HG03097 (cell line): ENCODE results near the gene CCNL2.

Experiments
- ATAC-seq: cut with Tn5 transposase; IDR thresholded peaks from one replicate; pipeline ENCODE4 v1.9.1; 2021; ENCODE audit not compliant: unreplicated experiment, low FRiP score

Gene CCNL2

DNA sequence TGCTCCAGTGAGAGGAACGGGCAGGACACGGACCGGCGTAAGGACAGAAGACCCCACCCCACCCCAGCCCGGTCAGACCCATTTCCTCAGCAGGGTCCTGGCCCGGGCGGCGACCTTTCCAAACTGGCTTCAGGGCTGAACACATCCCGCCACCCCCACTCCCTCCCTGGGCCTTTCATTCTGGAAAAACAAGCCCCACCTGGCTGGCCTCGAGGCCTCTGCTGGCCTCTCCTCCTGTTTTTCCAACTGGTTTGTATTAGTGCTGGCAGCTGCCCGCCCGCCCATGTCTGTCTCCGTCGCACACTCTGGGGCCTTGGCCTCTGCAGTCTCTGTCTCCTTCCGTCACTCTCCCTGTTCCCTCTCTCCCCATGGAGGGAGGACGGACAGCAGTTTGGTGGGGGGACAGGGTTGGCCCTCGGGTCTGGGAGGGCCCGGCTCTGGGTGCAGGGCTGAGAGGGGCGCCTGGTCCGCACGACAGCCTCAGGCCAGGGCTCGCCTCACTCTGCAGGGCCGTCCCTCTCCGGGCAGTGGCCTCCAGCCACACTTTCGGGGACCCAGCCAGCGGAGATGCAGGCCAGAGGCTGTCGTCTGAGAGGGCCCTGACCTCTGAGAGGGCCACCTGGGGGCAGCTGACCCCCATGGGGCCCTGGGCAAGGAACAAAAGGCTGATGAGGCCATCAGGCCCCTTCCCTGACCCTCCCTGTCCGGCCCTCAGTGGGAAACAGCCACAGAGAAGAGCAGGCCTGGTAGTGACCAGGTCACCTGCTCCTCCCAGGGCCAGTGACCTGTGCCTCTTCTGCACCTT lies 39.3 kb downstream of the CCNL2 start:
- no peak for ATAC-seq

GRCh38 chr1:1359308-1359663 lies 39.8 kb downstream of the CCNL2 start:
- no peak for ATAC-seq

- ATAC-seq: no peak
These were observed 40.5 kb downstream of the CCNL2 start, which contains the start of gene MXRA8 for GRCh38 chr1:1358433-1359271. Gene MXRA8, minus strand, starts transcription at chr1:1358555. Its CDS starts 51 bp downstream, at chr1:1358504.

DNA sequence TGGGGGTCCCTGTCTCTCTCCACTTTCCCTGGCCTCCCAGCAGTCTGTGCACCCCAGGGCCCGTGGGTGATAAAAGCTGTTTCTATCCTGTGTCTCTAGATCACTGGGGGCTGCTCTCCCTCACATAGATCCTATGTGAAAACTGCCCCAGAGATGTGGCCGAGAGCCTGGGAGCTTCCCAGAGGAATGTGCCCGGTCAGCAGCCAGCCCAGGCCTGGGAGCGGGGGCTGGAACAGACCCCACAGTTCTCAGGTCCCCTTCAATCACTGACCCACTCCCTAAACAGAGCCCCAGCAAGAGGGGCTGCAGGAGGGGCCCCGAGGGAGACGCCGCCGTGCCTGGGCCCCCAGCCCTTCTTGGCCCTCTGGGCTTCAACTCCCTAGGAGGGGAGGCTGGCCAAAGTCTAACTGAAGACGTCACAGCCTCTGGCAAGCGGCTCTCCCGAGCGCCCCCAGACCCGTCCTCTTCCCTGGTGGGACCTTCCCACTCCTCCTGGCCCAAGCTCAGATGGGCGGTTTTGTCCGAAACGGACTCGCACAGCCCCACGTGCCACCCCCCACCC lies 41.2 kb downstream of the CCNL2 start:
- no peak for ATAC-seq

GRCh38 chr1:1356796-1357401 lies 42.2 kb downstream of the CCNL2 start:
- no peak for ATAC-seq

DNA sequence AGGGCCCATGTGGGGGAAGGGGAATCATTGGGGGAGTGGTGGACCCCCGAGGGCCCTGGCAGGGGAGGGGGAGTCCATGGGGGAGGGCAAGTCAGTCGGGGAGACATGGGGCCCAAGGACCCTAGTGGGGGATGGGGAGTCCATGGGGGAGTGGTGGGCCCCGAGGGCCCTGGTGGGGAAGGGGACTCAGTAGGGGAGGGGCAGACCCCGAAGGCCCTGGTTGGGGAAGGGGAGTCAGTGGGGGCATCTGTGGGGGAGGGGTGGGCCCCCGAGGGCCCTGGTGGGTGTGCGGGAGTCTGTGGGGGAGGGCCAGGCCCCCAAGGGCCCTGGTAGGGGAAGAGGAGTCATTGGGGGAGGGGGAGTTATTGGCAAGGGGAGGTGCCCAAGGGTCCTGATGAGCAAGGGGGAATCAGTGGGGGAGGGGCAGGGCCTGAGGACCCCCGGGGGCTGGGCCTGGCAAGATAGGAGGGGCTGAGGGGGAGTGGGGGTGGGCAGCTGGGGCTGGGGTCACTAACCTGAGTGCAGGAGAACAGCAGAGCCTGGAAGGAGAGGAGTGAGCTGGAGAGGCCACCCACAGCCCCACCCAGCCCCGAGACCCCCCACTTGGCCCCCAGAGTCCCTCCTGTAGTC lies 42.9 kb downstream of the CCNL2 start:
- no peak for ATAC-seq

DNA sequence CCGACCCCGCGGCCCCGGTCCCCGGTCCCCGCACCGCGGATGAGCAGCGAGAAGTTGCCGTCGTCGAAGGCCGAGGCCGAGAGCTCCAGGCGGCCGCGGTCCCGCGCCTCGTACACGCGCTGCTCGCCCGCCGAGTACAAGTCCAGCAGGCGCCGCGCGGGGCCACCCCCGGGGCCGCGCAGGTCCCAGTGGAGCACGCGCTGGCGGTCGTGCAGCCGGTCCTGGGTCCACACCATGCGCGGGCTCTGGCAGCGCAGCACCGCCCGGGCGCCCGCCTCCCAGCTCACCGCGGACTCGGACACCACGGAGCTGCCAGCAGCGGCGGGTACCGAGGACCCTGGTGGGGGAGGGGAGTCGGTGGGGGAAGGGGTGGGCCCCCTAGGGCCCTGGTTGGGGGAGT lies 43.7 kb downstream of the CCNL2 start:
- no peak for ATAC-seq

DNA sequence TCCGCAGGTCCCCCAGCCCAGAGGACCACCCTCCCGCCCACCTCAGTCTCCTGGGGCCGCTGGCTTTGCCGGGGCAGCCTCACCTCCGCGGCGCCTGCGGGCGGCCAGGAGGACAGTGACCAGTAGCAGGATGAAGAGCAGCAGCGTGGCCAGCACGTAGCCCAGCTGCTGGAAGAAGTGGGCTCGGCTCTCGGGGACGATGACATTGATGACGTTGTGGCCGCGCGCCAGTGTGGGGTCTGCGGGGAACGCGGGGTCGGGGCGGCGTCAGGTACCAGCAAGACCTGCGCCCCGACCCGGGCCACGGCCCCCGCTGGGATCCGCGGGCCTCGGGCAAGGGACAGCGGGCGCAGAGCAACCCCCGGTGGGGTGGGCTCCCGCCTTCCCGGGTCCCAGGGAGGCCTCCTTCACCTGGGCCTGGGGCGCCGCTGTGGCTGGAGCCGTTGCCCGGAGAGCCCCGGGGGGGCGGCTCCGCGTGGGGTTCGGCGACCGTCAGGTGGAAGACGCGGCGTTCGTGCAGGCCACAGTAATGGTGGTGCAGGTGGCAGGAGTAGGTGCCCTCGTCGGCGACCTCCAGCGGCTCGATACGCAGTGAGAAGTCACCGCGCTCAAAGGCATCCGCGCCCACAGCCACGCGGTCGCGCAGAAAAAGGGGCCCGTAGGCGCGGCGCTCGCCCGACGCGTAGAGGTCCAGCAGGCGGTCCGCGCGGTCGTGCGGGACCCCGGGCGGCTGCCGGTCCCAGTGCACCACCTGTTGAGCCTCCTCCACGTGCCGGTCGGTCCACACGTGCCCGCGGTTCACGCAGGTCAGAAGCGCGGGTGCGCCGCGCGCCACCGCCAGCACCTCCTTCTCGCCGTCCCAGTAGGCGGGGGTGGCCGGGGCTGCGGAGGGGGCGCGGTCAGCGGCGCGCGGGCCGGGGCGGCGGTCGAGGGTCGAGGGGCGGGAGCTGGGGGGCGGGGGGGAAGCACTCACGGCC lies 44.6 kb downstream of the CCNL2 start:
- no peak for ATAC-seq

DNA sequence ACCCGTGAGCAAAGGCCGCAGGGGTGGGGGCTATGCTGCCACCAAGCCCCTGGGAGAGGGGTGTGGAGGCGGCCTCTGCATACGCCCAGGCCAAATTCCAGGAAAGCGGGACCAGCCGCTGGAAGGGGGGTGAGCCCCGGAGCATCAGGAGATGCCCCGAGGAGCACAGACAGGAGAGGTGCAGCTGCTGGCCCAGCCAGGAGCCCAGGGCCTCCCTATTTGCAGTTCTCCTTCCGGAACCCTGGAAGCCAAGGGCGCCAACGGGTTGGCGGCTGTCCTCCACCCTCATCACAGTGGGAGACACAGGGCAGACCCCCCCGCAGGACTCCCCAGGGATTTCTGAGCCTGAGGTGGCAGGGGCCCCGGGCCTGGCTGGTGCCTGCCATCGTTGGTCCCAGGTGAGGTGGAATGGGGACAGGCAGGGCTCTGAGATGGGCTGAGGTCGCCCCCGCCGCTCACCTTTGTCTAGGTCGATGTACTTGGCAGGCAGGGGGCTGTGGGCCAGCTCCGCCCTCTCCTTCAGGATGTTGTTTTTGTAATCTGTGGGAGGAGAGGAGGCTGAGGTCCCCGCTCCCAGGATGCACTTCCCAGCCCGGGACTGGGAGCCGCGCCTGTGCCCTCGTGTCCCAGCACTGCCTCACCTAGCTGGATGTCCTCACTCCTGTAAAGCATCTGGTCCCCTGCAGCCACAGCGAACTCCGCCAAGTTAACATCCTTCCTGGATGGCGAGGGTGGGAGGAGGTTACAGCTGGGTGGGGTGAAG lies 45.6 kb downstream of the CCNL2 start:
- ATAC-seq: no peak

GRCh38 chr1:1352786-1353388 lies 46.2 kb downstream of the CCNL2 start:
- no peak for ATAC-seq

DNA sequence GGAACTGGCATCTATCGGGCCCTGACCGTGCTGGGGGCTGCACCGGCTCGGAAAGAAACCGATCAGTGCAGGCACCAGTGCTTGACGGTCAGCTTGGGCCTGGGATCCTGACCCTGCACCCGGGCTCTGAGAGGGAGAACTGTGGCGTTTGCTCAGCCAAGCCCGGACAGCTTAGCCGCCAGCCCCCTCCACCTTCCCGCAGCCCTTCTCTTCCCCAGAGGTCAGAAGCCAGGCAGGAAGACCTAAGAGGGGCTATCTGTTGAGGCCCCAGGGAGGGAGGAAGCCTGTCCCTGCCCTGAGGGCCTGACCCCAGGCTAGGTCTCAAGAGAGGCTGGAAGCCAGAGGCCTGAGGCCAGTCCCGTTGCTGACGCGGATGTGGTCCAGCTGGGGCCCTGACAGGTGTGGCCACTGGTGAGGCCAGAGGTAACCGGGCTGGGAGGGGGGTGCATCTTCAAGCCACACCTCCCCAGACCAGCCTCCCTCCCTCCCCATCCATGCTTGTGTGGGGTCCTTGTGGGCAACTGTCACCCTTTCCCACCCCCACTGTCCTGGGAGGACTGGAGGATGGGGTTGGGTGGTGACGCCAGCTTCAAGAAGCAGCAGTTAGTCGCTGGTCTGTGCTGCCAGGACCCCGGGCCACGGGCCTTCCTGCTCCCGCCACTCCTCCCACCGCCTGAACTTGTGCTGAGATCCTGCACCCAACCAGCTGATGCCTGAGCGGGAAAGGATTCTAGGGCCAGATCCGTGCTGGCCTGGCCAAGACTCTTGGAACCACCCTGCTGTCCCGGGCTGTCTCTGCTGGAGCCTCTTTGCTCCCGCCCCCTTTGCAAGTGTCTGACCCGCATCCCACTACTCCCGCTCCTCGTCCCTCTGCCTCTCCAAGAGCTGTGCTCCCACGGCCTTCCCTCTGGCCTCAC lies 47.4 kb downstream of the CCNL2 start:
- no peak for ATAC-seq

DNA sequence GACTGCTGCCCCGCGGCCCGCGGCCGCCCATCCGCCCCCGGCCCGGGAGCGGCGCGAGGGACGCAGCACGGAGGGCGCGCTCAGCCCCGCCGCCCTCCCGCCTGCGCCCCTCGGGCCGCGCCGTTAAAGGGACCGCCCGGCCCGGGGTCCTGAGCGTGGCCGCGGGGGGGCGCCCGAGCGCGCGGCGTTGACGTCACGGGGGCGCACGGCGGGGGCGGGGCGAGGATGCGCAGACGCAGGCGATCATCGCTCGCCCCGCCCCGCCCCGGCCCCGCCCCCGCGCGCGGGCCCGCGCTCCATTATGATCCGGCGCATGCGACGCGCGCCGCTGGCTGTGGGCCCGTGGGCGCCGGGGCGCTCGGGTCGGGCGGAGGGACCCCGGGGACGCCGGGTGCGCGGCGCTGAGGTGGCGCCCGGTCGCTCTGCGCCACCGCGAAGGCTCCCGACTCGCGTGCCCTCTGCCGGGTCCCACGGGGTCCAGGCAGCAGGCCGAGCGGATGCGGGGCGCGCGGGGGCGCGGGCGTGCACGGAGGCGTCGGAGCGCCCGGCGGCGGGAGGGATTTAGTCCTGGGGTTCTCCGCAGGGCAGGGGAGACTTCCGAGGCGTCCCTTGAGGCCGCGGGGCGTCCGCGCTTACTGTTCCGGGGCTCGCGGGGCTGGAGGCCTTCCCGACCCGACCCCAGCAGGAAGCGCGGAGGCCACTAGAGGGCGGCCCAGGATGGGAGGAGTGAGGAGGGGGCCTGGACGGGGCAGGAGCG lies 49.7 kb downstream of the CCNL2 start, which contains the start of gene DVL1:
Gene DVL1 (minus strand): TSS at position 163 of the 757 bp plus-strand sequence. CDS start 353 bp downstream, outside the sequence.
- peak; percentile 51 for ATAC-seq

DNA sequence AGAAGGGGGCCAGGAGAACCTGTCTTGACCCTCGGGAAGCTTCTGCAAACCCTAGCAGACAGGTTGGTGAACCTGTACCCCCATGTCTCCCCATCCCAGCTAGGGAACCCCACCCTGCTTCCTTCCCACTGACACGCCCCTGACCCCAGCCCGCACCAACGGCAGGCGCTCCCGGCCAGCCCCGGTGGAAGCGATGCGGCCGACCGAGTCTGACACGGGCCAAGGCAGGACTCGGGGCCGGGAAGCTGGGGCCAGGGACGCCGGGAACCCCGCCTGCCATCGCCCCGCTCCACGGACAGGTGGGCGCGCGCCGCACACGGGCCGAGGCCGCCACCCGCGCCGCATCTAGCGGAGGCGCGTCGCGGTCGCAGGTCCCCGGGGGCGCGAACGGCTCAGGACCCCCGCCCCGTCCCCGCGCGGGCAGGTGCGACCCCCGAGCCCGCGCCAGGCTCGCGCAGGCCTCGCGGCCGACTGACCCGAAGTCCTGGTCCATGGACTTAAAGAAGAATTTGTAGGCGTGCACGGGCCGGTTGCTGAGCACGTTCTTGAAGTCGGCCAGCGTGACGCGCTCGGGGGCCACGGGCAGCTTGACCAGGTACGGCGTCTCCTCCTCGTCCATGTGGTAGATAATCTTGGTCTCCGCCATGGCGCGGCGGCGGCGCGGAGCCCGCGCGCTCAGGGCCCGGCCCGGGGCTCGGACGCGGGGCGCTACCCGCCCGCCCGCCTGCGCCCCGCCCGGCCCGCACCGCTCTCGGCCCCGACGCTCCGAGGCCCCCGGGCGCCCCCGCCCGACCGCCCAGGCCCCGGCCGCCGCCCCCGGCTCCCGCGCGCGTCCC lies 50.5 kb downstream of the CCNL2 start:
- ATAC-seq: peak; percentile 16

DNA sequence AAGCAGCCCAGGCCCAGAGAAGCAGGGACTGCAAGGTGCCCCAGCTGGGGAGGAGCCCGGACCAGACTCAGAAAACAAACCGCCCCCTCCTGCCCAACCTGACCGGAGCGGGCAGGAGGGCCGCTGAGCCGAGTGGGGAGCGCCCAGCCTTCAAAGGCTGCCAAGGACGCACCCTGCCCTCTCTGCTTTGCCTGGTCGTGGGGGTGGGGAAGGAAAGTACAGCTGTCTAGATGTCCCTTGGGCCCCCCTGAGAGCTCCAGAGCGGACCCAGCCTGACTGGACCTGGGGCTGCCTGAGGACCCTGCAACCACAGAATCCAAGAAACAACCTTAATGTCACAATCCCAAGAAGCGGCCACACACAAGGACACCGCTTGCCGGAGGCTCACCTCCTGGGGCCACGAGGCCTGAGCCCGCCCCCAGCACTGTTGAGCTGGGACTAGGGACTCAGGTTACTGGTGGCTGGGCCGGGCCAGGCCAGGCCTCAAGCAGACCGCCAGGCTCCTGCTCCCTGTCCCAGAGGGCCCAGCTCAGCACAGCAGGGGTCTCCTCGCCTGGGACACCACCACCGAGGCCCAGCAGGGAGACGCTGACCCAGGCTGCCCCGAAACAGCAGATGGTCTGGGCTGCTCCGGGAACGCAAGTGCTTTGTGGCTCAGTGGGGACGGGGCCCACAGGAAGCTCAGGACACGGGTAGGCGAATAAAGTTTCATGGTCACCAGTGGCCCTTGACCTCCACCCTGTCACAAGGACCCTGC lies 51.3 kb downstream of the CCNL2 start:
- ATAC-seq: no peak
